ENCODE measurements around the gene TMTC1.

The TMTC1 gene

DNA sequence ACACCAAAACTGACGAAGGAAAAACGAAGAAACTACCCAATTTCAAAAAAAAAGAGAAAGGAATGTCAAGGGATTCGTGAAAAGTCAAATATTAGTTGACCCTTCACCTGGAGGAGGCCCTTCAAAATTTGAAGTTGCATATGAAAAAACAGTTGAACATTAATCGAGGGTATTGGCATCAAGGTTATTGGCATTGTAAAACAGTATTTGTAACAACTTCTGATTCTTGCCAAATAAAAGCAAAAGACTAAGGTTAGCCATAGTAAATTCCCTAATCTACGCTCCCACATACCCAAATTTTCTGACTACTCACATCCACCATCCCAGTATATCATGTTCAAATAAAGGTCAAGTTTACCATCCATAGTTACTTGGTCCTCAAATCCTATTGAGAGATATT, 118.6 kb downstream of the TMTC1 start:
- DNase-seq (ENCODE audit: low read depth, low spot score), result no peak
- in situ Hi-C loops (cut with HindIII; ENCODE audit: low sequenced_read_pairs), result no loop called here
- TF ChIP-seq, protein P1, sequence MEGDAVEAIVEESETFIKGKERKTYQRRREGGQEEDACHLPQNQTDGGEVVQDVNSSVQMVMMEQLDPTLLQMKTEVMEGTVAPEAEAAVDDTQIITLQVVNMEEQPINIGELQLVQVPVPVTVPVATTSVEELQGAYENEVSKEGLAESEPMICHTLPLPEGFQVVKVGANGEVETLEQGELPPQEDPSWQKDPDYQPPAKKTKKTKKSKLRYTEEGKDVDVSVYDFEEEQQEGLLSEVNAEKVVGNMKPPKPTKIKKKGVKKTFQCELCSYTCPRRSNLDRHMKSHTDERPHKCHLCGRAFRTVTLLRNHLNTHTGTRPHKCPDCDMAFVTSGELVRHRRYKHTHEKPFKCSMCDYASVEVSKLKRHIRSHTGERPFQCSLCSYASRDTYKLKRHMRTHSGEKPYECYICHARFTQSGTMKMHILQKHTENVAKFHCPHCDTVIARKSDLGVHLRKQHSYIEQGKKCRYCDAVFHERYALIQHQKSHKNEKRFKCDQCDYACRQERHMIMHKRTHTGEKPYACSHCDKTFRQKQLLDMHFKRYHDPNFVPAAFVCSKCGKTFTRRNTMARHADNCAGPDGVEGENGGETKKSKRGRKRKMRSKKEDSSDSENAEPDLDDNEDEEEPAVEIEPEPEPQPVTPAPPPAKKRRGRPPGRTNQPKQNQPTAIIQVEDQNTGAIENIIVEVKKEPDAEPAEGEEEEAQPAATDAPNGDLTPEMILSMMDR (IDR thresholded peaks at IDR 0.05; ENCODE audit: low read depth, low read length), result no peak
- no peak overlapping the region for H3K4me3 ChIP-seq (ENCODE audit: low read depth, low read length)

DNA sequence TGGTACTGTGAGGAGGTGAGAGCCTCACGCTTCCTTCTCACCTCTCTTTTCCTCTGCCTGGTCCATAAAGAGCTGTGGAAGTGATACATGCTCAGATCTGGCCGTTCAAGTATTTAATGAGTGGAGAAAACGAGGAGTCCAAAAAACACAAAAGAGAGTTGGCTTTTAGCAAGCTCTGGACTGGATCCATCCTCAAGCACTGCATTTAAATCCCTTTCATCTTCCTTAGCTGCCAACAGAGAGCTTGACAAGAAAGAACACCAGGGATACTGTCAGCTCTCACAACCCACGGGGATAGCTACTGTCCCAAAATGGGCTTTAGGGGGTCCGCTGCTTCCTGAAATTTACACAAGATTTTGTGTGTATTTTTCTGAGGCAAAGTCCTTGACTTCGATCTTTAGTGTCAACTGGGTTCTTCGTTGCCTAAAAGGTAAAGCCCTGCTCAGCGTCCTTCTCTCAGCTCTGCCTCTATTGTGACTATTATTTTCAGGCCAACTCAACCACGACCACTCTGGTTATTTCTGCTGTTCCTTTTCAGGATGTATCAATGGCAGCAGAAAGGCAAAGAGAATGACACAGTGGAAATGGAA, 120.9 kb downstream of the TMTC1 start:
- in situ Hi-C loops (cut with HindIII; ENCODE audit: low sequenced_read_pairs), result no loop called here
- DNase-seq (ENCODE audit: low read depth, low spot score), result no peak
- H3K4me3 ChIP-seq (ENCODE audit: low read depth, low read length), result no peak overlapping the region
- TF ChIP-seq, protein P1 (IDR thresholded peaks at IDR 0.05; ENCODE audit: low read depth, low read length), result no peak

DNA sequence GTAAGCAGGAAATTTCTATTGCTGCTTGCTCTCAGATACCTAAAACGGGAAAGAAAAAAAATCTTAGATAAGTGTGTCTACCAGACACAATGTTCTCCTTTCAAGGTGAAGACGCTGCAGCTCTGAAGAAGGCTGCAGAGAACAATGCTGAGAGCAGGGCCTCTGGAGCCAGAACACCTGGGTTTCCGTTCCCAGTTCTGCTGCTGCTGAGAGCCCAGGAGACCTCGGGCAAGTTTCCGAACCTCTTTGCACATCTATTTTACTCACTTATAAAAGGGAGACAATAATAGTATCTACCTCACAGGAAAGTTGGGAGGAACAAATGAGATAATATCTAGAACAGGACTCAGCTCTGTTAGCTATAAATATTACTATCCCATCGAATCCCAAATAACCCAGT, 122.9 kb downstream of the TMTC1 start:
- TF ChIP-seq, protein P1 (IDR thresholded peaks at IDR 0.05; ENCODE audit: low read depth, low read length), result no peak
- no peak overlapping the region for H3K4me3 ChIP-seq (ENCODE audit: low read depth, low read length)
- no peak for DNase-seq (ENCODE audit: low read depth, low spot score)
- in situ Hi-C loops (cut with HindIII; ENCODE audit: low sequenced_read_pairs), result no loop called here

DNA sequence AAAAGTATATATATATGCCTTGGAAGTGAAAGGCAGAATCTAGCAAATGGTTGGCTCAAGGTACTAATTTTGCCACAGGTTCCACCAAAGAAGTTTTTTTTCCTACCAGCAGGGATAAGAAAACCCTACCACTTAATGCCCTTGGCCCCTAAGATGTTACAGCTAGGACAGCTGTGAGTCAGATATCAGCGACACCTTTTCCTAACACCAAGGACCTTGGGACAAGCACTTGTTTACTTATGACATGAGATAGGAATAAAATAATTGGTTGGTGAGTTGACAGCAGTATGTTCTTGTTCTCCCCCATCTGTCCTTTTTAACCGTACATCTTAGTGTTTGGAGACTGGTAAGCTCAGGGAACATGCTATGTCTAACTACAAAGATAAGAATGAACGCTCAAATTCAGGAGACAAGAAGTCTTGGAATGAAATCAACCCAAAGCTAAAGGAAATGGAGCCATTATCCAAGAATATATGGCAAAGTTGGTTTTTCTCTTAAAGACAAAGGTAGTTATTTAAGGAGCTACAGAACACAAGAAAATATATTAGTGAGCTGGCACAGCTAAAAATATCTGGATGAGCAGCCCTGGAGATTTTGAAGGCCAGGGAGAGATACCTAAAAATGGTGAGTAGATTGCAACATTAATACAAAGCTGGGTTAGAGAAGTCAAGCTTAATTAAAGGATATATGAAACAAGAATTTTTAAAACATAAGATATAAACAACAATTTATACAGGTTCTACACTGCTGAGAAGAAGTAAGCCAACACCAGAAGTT, 126.8 kb downstream of the TMTC1 start:
- H3K4me3 ChIP-seq (ENCODE audit: low read depth, low read length), result no peak overlapping the region
- no peak for DNase-seq (ENCODE audit: low read depth, low spot score)
- in situ Hi-C loops (cut with HindIII; ENCODE audit: low sequenced_read_pairs), result no loop called here
- TF ChIP-seq, protein P1 (IDR thresholded peaks at IDR 0.05; ENCODE audit: low read depth, low read length), result no peak

DNA sequence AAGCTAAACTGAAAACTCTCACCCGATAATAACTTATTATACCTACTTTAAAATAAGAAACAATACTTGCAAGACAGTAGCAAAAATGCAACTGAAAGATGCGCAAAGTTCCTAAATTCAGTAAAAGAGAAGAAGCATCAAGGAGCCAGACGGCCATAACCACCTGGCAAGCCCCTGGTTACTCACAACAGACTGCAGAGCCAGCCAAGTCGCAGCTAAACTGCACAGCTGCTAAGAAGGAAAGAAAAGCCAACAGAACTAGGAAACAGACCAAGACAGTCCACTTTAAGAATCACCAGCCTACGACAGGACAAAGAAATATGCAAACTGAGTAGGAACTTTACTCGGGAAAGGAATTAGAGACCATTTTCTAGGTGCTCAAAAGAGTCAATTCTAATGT, 127.9 kb downstream of the TMTC1 start:
- DNase-seq (ENCODE audit: low read depth, low spot score), result peak; percentile 19
- TF ChIP-seq, protein P1 (IDR thresholded peaks at IDR 0.05; ENCODE audit: low read depth, low read length), result no peak
- no peak overlapping the region for H3K4me3 ChIP-seq (ENCODE audit: low read depth, low read length)
- in situ Hi-C loops (cut with HindIII; ENCODE audit: low sequenced_read_pairs), result no loop called here

DNA sequence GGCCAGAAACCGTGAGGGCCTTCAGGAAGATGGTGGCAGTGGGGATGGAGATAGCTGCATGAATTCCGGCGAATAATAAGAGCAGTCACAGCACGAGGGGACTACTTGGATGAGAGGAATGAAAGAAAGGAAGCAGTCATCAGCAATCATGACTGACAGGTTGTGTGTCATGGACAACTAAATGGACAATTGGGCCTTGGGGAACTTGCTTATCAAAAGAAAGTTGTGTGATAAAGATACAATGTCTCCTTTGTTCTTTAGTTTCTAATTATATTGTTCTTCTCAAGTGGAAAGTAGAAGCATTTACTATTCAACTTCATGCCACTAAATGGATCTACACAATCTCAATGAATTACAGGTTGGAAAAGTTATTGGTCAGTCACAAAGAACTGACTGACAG, 130.5 kb downstream of the TMTC1 start:
- TF ChIP-seq, protein P1 (IDR thresholded peaks at IDR 0.05; ENCODE audit: low read depth, low read length), result no peak
- no peak for DNase-seq (ENCODE audit: low read depth, low spot score)
- H3K4me3 ChIP-seq (ENCODE audit: low read depth, low read length), result no peak overlapping the region
- in situ Hi-C loops (cut with HindIII; ENCODE audit: low sequenced_read_pairs), result no loop called here
